WTC11 (cell line): Measurements from ENCODE around the gene TTLL11. TPM values are rescaled to one million over a fixed set of nuclear protein-coding genes. Genes with fewer than 3 reads are reported as not detected.

Source experiments
- ATAC-seq: fragments of 200-7000 bp; cut with Tn5 transposase; 2 replicates; pipeline ENCODE4 v1.10.0; 2021; ENCODE audit warnings: mild to moderate bottlenecking, moderate library complexity
- CTCF ChIA-PET: fragments of 300-600 bp; sonication (Branson Sonifier 250); formaldehyde crosslinking; loops from one replicate; lab custom pipeline; 2021; ENCODE audit warnings: antibody characterized with exemption; lab: Charles Lee
- POLR2A ChIA-PET: fragments of 350-600 bp; sonication (Branson Sonifier 250); formaldehyde crosslinking; loops from one replicate; lab custom pipeline; 2021; ENCODE audit warnings: antibody characterized with exemption; lab: Charles Lee
- DNase-seq: peaks from one replicate; pipeline ENCODE4 v3.0.0; 2021; ENCODE audit warnings: low spot score
- H3K27ac Mint-ChIP-seq: 2 replicates; pipeline ENCODE4 v1.8.0; 2021; ENCODE audit warnings: mixed read lengths
- H3K27me3 Mint-ChIP-seq: 2 replicates; pipeline ENCODE4 v1.8.0; 2021; ENCODE audit warnings: low read depth, mild to moderate bottlenecking, moderate library complexity, mixed read lengths
- H3K36me3 Mint-ChIP-seq: 2 replicates; pipeline ENCODE4 v1.8.0; 2021; ENCODE audit warnings: mixed read lengths
- H3K4me1 Mint-ChIP-seq: 2 replicates; pipeline ENCODE4 v1.8.0; 2022; ENCODE audit warnings: mixed read lengths
- H3K4me3 Mint-ChIP-seq: 2 replicates; pipeline ENCODE4 v1.8.0; 2021; ENCODE audit warnings: mild to moderate bottlenecking, moderate library complexity, mixed read lengths
- H3K9me3 Mint-ChIP-seq: 2 replicates; pipeline ENCODE4 v1.8.0; 2021; ENCODE audit warnings: mixed read lengths
- ATF1 ChIP-seq: sonication (generic); formaldehyde crosslinking; IDR thresholded peaks from 2 replicates; pipeline ENCODE4 v1.8.1; 2023; ENCODE audit warnings: mild to moderate bottlenecking, moderate library complexity, missing genetic modification reagents
- GTF2I ChIP-seq: fragments of 250-450 bp; sonication (Bioruptor Pico); conservative IDR thresholded peaks from 2 replicates; pipeline ENCODE4 v1.4.0; 2021; ENCODE audit warnings: mild to moderate bottlenecking
- JUN ChIP-seq: sonication (generic); formaldehyde crosslinking; IDR thresholded peaks from 2 replicates; pipeline ENCODE4 v1.8.0; 2023; ENCODE audit warnings: mild to moderate bottlenecking, missing genetic modification reagents
- MYBL2 ChIP-seq: sonication (generic); formaldehyde crosslinking; IDR thresholded peaks from 2 replicates; pipeline ENCODE4 v1.8.1; 2023; ENCODE audit warnings: mild to moderate bottlenecking, moderate library complexity, missing genetic modification reagents
- OVOL2 ChIP-seq: fragments of 250-450 bp; sonication (Bioruptor Pico); IDR thresholded peaks from 2 replicates; pipeline ENCODE4 v1.9.0; 2021; ENCODE audit warnings: mild to moderate bottlenecking, borderline replicate concordance
- PRRX2 ChIP-seq: fragments of 250-450 bp; sonication (Bioruptor Pico); IDR thresholded peaks from 2 replicates; pipeline ENCODE4 v1.8.0; 2021; ENCODE audit warnings: mild to moderate bottlenecking
- SOX15 ChIP-seq: fragments of 250-450 bp; sonication (Bioruptor Pico); IDR thresholded peaks from 2 replicates; pipeline ENCODE4 v1.9.0; 2021; ENCODE audit warnings: mild to moderate bottlenecking
- ZNF121 ChIP-seq: sonication (generic); formaldehyde crosslinking; IDR thresholded peaks from 2 replicates; pipeline ENCODE4 v1.8.0; 2023; ENCODE audit warnings: missing genetic modification reagents
- total RNA-seq: library from RNA; stranded (reverse); gene quantifications from 3 replicates; pipeline ENCODE4 v1.2.3, GENCODE V29; 2021
- TF ChIP-seq, protein P1 (sequence below): sonication (generic); formaldehyde crosslinking; IDR thresholded peaks from 2 replicates; pipeline ENCODE4 v1.8.1; 2023; ENCODE audit warnings: mild to moderate bottlenecking, missing genetic modification reagents
- TF ChIP-seq, protein P2 (sequence below): sonication (generic); formaldehyde crosslinking; IDR thresholded peaks from 2 replicates; pipeline ENCODE4 v1.8.1; 2022; ENCODE audit warnings: mild to moderate bottlenecking, missing genetic modification reagents, moderate library complexity, borderline replicate concordance
- TF ChIP-seq, protein P3 (sequence below): sonication (generic); formaldehyde crosslinking; IDR thresholded peaks from 2 replicates; pipeline ENCODE4 v1.8.1; 2023; ENCODE audit warnings: mild to moderate bottlenecking, missing genetic modification reagents, moderate library complexity
- TF ChIP-seq, protein P4 (sequence below): sonication (generic); formaldehyde crosslinking; IDR thresholded peaks from 2 replicates; pipeline ENCODE4 v1.8.1; 2022; ENCODE audit warnings: mild to moderate bottlenecking, moderate library complexity, missing genetic modification reagents
- TF ChIP-seq, protein P5 (sequence below): sonication (generic); formaldehyde crosslinking; IDR thresholded peaks from 2 replicates; pipeline ENCODE4 v1.8.1; 2023; ENCODE audit warnings: mild to moderate bottlenecking, missing genetic modification reagents
- TF ChIP-seq, protein P6 (sequence below): sonication (generic); formaldehyde crosslinking; IDR thresholded peaks from 2 replicates; pipeline ENCODE4 v1.8.0; 2022; ENCODE audit warnings: mild to moderate bottlenecking, missing genetic modification reagents

The TTLL11 gene
- total RNA-seq, 1 experiment from 2014 or later = 1.1 TPM

DNA sequence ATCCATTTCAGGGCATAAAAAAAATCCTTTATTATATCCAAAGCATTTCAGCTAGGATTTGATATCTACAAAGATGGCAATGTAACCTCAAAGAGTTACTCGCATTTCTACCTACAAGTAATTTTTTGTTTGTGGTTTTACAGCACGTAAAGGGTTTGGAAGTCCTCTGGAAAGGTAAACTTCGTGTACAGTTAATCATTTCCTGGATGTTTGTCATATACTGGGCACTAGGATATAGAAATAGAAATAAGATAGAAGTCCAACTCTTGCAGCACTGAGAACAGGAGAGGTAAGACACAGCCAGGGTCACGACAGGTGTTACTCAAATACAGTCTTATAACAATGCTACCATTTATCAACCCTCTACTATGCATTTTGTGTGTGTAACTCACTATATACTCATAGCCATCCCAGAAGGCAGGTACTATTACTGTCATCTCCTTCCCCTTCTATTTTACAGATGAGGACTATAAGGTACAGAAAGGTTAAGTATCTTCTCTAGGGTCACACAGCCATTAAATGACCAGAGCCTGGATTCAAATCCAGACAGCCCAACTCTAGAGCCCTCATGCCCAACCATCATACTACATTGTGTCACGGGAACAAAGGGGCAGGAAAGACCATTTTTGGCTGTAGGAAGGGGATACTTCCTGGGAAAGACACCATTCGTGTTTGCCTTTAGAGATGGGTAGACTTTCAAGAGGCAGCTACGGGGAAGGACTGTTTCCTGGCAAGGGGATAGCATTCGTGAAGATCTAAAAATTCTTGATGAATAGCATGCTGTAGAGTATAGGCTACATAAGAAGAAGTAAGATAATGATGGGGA is 47.5 kb upstream of the TTLL11 start (continued):
- TF ChIP-seq, protein P1, sequence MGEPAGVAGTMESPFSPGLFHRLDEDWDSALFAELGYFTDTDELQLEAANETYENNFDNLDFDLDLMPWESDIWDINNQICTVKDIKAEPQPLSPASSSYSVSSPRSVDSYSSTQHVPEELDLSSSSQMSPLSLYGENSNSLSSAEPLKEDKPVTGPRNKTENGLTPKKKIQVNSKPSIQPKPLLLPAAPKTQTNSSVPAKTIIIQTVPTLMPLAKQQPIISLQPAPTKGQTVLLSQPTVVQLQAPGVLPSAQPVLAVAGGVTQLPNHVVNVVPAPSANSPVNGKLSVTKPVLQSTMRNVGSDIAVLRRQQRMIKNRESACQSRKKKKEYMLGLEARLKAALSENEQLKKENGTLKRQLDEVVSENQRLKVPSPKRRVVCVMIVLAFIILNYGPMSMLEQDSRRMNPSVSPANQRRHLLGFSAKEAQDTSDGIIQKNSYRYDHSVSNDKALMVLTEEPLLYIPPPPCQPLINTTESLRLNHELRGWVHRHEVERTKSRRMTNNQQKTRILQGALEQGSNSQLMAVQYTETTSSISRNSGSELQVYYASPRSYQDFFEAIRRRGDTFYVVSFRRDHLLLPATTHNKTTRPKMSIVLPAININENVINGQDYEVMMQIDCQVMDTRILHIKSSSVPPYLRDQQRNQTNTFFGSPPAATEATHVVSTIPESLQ = no peak
- no peak for TF ChIP-seq JUN (CRISPR knock-in tag)
- TF ChIP-seq ATF1 (CRISPR knock-in tag) = no peak
- TF ChIP-seq, protein P2, sequence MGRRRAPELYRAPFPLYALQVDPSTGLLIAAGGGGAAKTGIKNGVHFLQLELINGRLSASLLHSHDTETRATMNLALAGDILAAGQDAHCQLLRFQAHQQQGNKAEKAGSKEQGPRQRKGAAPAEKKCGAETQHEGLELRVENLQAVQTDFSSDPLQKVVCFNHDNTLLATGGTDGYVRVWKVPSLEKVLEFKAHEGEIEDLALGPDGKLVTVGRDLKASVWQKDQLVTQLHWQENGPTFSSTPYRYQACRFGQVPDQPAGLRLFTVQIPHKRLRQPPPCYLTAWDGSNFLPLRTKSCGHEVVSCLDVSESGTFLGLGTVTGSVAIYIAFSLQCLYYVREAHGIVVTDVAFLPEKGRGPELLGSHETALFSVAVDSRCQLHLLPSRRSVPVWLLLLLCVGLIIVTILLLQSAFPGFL (CRISPR knock-in tag) = no peak

DNA sequence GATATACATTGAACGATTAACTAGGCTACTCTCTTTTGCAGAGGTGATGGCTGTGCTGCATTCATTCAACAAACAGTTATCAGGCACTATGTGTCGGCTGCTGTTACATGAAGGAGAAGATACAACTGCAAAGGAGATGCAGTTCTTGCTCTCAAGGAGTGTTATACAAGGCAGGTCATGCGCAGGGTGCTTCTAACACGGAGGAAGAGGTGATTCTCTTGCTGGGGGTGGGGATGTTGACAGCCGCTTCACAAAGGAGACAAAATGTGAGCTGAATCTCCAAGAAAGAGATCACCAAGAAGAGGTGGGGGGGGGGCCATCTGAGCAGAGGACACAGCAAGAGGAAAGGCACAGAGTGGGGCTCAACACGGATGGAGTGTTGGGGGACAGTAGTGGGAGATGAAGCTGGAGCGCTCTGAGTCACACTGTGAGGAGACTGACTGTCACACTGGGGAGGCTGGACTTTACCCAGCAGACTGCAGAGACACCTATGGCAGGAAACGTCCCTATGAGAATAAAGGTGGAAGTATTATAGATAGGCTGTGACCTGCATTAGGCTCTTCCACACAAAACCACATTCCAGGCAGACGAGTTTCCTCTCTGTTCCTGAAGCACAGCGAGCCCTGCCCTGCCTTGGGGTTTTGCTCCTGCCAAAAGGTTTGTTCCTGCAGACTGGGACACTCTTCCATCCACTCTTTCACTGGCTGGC is 45.6 kb upstream of the TTLL11 start:
- H3K27ac Mint-ChIP-seq = no peak overlapping the region
- no peaks in the 10 kb centered on the region for H3K9me3 Mint-ChIP-seq
- H3K27me3 Mint-ChIP-seq = no peaks in the 10 kb centered on the region
- H3K4me3 Mint-ChIP-seq = no peak overlapping the region
- no peak for TF ChIP-seq SOX15 (CRISPR knock-in tag)
- TF ChIP-seq, protein P3, sequence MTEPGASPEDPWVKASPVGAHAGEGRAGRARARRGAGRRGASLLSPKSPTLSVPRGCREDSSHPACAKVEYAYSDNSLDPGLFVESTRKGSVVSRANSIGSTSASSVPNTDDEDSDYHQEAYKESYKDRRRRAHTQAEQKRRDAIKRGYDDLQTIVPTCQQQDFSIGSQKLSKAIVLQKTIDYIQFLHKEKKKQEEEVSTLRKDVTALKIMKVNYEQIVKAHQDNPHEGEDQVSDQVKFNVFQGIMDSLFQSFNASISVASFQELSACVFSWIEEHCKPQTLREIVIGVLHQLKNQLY (CRISPR knock-in tag) = no peak
- no peak for TF ChIP-seq PRRX2 (CRISPR knock-in tag)
- TF ChIP-seq, protein P4, sequence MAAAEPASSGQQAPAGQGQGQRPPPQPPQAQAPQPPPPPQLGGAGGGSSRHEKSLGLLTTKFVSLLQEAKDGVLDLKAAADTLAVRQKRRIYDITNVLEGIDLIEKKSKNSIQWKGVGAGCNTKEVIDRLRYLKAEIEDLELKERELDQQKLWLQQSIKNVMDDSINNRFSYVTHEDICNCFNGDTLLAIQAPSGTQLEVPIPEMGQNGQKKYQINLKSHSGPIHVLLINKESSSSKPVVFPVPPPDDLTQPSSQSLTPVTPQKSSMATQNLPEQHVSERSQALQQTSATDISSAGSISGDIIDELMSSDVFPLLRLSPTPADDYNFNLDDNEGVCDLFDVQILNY (CRISPR knock-in tag) = no peak
- TF ChIP-seq GTF2I (CRISPR knock-in tag) = no peak
- no peak for TF ChIP-seq OVOL2 (CRISPR knock-in tag)
- TF ChIP-seq, protein P5, sequence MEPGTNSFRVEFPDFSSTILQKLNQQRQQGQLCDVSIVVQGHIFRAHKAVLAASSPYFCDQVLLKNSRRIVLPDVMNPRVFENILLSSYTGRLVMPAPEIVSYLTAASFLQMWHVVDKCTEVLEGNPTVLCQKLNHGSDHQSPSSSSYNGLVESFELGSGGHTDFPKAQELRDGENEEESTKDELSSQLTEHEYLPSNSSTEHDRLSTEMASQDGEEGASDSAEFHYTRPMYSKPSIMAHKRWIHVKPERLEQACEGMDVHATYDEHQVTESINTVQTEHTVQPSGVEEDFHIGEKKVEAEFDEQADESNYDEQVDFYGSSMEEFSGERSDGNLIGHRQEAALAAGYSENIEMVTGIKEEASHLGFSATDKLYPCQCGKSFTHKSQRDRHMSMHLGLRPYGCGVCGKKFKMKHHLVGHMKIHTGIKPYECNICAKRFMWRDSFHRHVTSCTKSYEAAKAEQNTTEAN = no peak
- TF ChIP-seq, protein P6, sequence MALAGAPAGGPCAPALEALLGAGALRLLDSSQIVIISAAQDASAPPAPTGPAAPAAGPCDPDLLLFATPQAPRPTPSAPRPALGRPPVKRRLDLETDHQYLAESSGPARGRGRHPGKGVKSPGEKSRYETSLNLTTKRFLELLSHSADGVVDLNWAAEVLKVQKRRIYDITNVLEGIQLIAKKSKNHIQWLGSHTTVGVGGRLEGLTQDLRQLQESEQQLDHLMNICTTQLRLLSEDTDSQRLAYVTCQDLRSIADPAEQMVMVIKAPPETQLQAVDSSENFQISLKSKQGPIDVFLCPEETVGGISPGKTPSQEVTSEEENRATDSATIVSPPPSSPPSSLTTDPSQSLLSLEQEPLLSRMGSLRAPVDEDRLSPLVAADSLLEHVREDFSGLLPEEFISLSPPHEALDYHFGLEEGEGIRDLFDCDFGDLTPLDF (CRISPR knock-in tag) = no peak
- ChIA-PET POLR2A (interaction anchor here (0.6 kb wide), 1 partner anchor 13 kb away, joined by 3 read pairs; no protein-coding TSS in a partner anchor), CTCF (interaction anchor here (1.0 to 1.6 kb wide), 4 partner anchors 12 to 211 kb away, joined by 3 to 6 read pairs (median 4); no protein-coding TSS in a partner anchor)
- ATAC-seq (no peak), DNase-seq (no peak)
- peaks cover 25% of the 10 kb centered on the region for H3K4me1 Mint-ChIP-seq
- peaks cover 8% of the 10 kb centered on the region for H3K36me3 Mint-ChIP-seq

DNA sequence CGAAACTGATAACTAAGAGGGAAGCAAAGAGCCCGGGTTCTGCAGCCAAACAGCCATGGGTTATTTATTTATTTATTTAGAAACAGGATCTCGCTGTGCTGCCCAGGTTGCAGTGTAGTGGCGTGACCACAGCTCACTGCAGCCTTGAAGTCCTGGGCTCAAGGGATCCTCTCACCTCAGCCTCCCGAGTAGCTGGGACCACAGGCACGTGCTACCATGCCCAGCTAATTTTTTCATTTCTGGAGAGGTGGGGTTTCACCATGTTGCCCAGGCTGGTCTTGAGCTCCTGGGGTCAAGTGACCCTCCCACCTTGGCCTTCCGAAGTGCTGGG is 42.4 kb upstream of the TTLL11 start:
- CTCF ChIA-PET = interaction anchor here (0.9 to 5.8 kb wide), 12 partner anchors 9 to 221 kb away, joined by 3 to 40 read pairs (median 7); partner anchors contain the start of genes MORN5 and NDUFA8
- H3K9me3 Mint-ChIP-seq = no peaks in the 10 kb centered on the region
- DNase-seq = no peak
- no peaks in the 10 kb centered on the region for H3K36me3 Mint-ChIP-seq
- POLR2A ChIA-PET = no interaction called here
- H3K4me1 Mint-ChIP-seq = peaks cover 54% of the 10 kb centered on the region
- H3K4me3 Mint-ChIP-seq = no peak overlapping the region
- no peak for TF ChIP-seq MYBL2
- TF ChIP-seq ZNF121 (CRISPR knock-in tag) = peak; percentile 41; the same call in 1 of the 2 replicates
- TF ChIP-seq, all 79 proteins: peak for 1
- H3K27ac Mint-ChIP-seq = no peak overlapping the region
- H3K27me3 Mint-ChIP-seq = peaks cover 13% of the 10 kb centered on the region
- ATAC-seq = no peak
